SK-N-MC (cell line): ENCODE data around the gene RNF130.

Experiments
- EZH2 ChIP-seq: fragments of 200-600 bp; sonication (generic); IDR thresholded peaks from one replicate; pipeline ENCODE4 v1.6.1; 2017; ENCODE audit warnings: antibody characterized with exemption
- FOXP2 ChIP-seq: optimal IDR thresholded peaks from 2 replicates; pipeline ENCODE3; 2011; ENCODE audit warnings: mild to moderate bottlenecking, moderate library complexity; ENCODE audit not compliant: insufficient read depth; ENCODE audit errors: extremely low read length, control extremely low read depth
- POLR2AphosphoS5 ChIP-seq: IDR thresholded peaks from 2 replicates; pipeline ENCODE4 v1.6.1; 2012; ENCODE audit warnings: mild to moderate bottlenecking, low read depth, low read length, borderline replicate concordance

GRCh38 chr5:180013678-180014077, 57.9 kb downstream of the RNF130 start:
- TF ChIP-seq POLR2AphosphoS5 (no peak), EZH2 (no peak), FOXP2 (no peak)
